Uterus (tissue), 4 donors: Measurements from ENCODE around the gene SHROOM3. TPM values are rescaled to one million over a fixed set of nuclear protein-coding genes. Genes with fewer than 3 reads are reported as not detected.

ENCODE experiments used
- DNase-seq, 2 donors: peaks; one replicate each; pipeline ENCODE4 v3.0.0-alpha.2; 2019 to 2020
- H3K27ac ChIP-seq, 2 donors: fragments of 200-600 bp; sonication (generic); 1 replicate in 1 of 2; 2 replicates in 1 of 2; pipeline ENCODE4 v1.5.1; 2016 to 2018
- H3K27me3 ChIP-seq, 2 donors: fragments of 200-600 bp; sonication (generic); one replicate each; pipeline ENCODE4 v1.5.1; 2018 to 2019; ENCODE audit warnings: control low read depth in 1 of 2
- H3K36me3 ChIP-seq, 2 donors: fragments of 200-600 bp; sonication (generic); one replicate each; pipeline ENCODE4 v1.5.1; 2019; ENCODE audit warnings: control low read depth in 1 of 2
- H3K4me1 ChIP-seq, 2 donors: fragments of 200-600 bp; sonication (generic); one replicate each; pipeline ENCODE4 v1.5.1; 2018 to 2019; ENCODE audit warnings: control low read depth in 1 of 2
- H3K4me3 ChIP-seq, 2 donors: fragments of 200-600 bp; sonication (generic); 1 replicate in 1 of 2; 2 replicates in 1 of 2; pipeline ENCODE4 v1.5.1; 2018 to 2019; ENCODE audit warnings: mild to moderate bottlenecking in 1 of 2
- H3K9me3 ChIP-seq, 2 donors: fragments of 200-600 bp; sonication (generic); one replicate each; pipeline ENCODE4 v1.5.1; 2019; ENCODE audit warnings: control low read depth in 1 of 2
- CTCF ChIP-seq, 4 experiments: fragments of 200-600 bp in 2 of 4; fragments of 450-650 bp in 2 of 4; sonication (generic) in 2 of 4; IDR thresholded peaks; one replicate each; pipeline ENCODE4 v1.5.1; 2016 to 2019; ENCODE audit warnings: antibody characterized with exemption in 4 of 4, mild to moderate bottlenecking in 2 of 4, moderate library complexity in 1 of 4
- POLR2A ChIP-seq, 2 donors: fragments of 450-650 bp; IDR thresholded peaks; one replicate each; pipeline ENCODE4 v1.6.1; 2016; ENCODE audit warnings: antibody characterized with exemption in 2 of 2, mild to moderate bottlenecking in 1 of 2, moderate library complexity in 1 of 2
- intact Hi-C: fragments of 100-400 bp; cut with DNase I; formaldehyde crosslinking; loops from one replicate; pipeline ENCODE4 v1.15.1; 2023; ENCODE audit warnings: low total_unique reads
- microRNA counts, 2 donors: library from miRNA; unstranded; fragments of <30 nt; microRNA quantifications; one replicate each; lab custom pipeline; 2016 to 2017
- microRNA-seq: library from miRNA; unstranded; fragments of <30 nt; microRNA quantifications from one replicate; pipeline ENCODE4, GENCODE V29; 2016; ENCODE audit warnings: borderline microRNAs expressed, borderline replicate concordance
- small RNA-seq: library from RNA; depleted of rRNA; stranded (forward); fragments of <200 nt; gene quantifications from one replicate; pipeline ENCODE3, GENCODE V24; 2016
- total RNA-seq, 4 donors: library from RNA; depleted of rRNA in 3 of 4; stranded (reverse); fragments of >200 nt in 3 of 4; gene quantifications; one replicate each; pipeline versions ENCODE4 v1.1.0 to v1.2.4, GENCODE V29; 2014 to 2023
- donor health status: DM: yes; HTN: yes; CAD: no.

The SHROOM3 gene
- total RNA-seq, 4 donors from 2014 or later: 1.5 to 24.1 (median 3.4) TPM

DNA sequence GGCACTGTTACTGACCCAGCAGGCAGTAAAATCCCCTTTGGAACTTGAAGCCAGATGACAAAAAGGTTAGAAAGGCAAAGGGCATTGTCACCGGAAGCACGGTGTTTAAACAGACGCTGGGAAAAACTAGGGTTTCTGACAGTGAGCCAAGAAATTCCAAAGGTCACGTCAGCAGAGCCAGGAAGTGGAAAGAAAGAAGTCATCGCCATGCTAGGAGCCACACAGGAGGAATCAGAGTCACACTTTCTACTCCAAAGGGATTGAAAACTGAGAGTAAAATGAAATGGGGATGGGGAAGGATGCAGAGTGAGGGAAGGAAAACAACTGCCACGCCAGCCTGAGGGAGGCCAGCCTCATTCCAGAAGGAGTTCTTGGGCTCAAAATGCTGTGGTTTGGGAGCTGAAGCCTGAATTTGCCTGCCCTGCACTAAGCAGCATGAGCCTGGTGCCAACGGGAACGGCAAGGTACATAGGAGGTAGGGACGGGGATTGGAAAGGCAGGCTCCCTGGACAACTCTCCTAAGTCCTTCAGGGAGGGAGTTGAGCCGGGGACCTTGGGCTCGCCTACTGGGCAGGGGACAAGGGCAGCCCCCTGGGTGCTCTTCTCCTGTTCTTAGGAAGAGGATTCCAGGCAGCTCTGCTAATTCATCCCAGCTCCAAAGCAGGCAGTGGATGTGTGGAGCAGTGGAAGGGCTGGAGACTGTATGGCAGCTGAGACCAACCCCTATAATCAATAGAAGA, 396.1 kb downstream of the SHROOM3 start:
- no peaks in the 10 kb centered on the region for H3K4me1 ChIP-seq
- H3K27ac ChIP-seq: peak overlapping the region; percentile 46 to 65
- peak; percentile 23 to 56 for DNase-seq
- H3K4me3 ChIP-seq: no peak overlapping the region
- no peaks in the 10 kb centered on the region for H3K36me3 ChIP-seq
- H3K27me3 ChIP-seq: no peaks in the 10 kb centered on the region
- intact Hi-C loops: no loop called here
- TF ChIP-seq POLR2A (IDR thresholded peaks at IDR 0.05) (no peak), CTCF (IDR thresholded peaks at IDR 0.05) (no peak)
- no peaks in the 10 kb centered on the region for H3K9me3 ChIP-seq

- peak overlapping the region; percentile 46 to 65 for H3K27ac ChIP-seq
- TF ChIP-seq POLR2A (IDR thresholded peaks at IDR 0.05) (no peak), CTCF (IDR thresholded peaks at IDR 0.05) (no peak)
These were observed 396.8 kb downstream of the SHROOM3 start for GRCh38 chr4:76831711-76832373.

More at GRCh38 chr4:76831711-76832373, 396.8 kb downstream of the SHROOM3 start:
- no peaks in the 10 kb centered on the region for H3K4me1 ChIP-seq
- no peaks in the 10 kb centered on the region for H3K36me3 ChIP-seq
- no peak overlapping the region for H3K4me3 ChIP-seq
- H3K9me3 ChIP-seq: no peaks in the 10 kb centered on the region
- DNase-seq: no peak
- no peaks in the 10 kb centered on the region for H3K27me3 ChIP-seq
- intact Hi-C loops: no loop called here

MicroRNA genes within 50 kb of the gene (microRNA counts, 767-probe panel; counts per million panel counts)
- 0 counts per million in 2 donors for microRNA hsa-miR-548ah-5p (lab: Ali Mortazavi, UCI)

Small RNA genes within 50 kb of the gene (microRNA-seq; reads per million reads assigned to microRNA genes)
- not detected for gene MIR4450
- not detected for gene MIR548AH

Small RNA genes within 50 kb of the gene (small RNA-seq; reads per million reads assigned to genes)
- gene MIR4450: not detected
- gene RF00278: not detected
- gene RNU6-145P: not detected

Other genes starting within 250 kb of the SHROOM3 start
- 100 to 1,000 TPM; 150 to 233 (median 196) TPM for gene SCARB2, start 221.4 kb upstream of the SHROOM3 start, total RNA-seq
- 1 to 10 TPM in 2 of 4 donors, under 1 TPM in 1, not detected in 1; 0.29 to 1.4 (median 1.2) TPM for gene FAM47E, start 183.5 kb upstream of the SHROOM3 start, total RNA-seq
- 1 to 10 TPM in 2 of 4 donors, under 1 TPM in 2; 0.59 to 5.5 (median 2.2) TPM for gene STBD1, start 128.5 kb upstream of the SHROOM3 start, total RNA-seq
- gene CCDC158, start 14.1 kb upstream of the SHROOM3 start, total RNA-seq: 1 to 10 TPM in 1 of 4 donors, under 1 TPM in 2, not detected in 1; under 0.01 to 2.2 (median 0.34) TPM